Activated naive CD8-positive, alpha-beta T cell (primary cell): Measurements from ENCODE around the gene FMNL2.

Experiments
- H3K27ac Mint-ChIP-seq: one replicate; pipeline ENCODE4 v1.8.0; 2021; ENCODE audit warnings: mixed read lengths
- H3K27me3 Mint-ChIP-seq: one replicate; pipeline ENCODE4 v1.8.0; 2021; ENCODE audit warnings: mixed read lengths
- H3K36me3 Mint-ChIP-seq: one replicate; pipeline ENCODE4 v1.8.0; 2021; ENCODE audit warnings: mixed read lengths
- H3K4me1 Mint-ChIP-seq: one replicate; pipeline ENCODE4 v1.8.0; 2021; ENCODE audit warnings: low read depth, mixed read lengths
- H3K4me3 Mint-ChIP-seq: one replicate; pipeline ENCODE4 v1.8.0; 2021; ENCODE audit warnings: mild to moderate bottlenecking, mixed read lengths
- H3K9me3 Mint-ChIP-seq: one replicate; pipeline ENCODE4 v1.8.0; 2021; ENCODE audit warnings: low read depth, mixed read lengths

The FMNL2 gene

DNA sequence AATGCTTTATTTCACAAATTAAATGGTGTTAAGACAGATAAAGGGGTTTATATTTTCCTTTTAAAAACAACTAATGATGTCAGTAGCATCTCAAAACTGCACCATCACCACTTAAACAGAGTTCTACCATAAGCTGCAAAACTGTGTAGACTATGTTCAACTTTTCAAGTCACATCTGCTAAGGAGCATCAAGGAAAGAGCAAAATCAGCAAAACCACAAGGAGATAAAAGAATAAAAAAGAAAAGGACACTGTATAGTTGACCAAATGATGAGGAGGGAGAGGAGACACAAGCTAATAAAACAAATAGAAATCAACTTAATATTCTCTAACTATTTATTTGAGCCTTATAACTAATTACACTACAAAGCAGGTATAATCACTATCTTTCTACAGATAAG lies 348.4 kb downstream of the FMNL2 start:
- peaks cover 11% of the 10 kb centered on the region for H3K36me3 Mint-ChIP-seq
- H3K4me3 Mint-ChIP-seq, result no peak overlapping the region
- no peaks in the 10 kb centered on the region for H3K27me3 Mint-ChIP-seq

GRCh38 chr2:152686321-152686720 lies 351.3 kb downstream of the FMNL2 start:
- Mint-ChIP-seq H3K9me3 (no peaks in the 10 kb centered on the region), H3K27ac (peak overlapping the region; percentile 5), H3K27me3 (no peaks in the 10 kb centered on the region), H3K36me3 (peaks cover 11% of the 10 kb centered on the region), H3K4me3 (no peak overlapping the region), H3K4me1 (peaks cover 36% of the 10 kb centered on the region)

More for the DNA sequence above, 348.4 kb downstream of the FMNL2 start:
- peaks cover 33% of the 10 kb centered on the region for H3K4me1 Mint-ChIP-seq
- H3K9me3 Mint-ChIP-seq, result no peaks in the 10 kb centered on the region
- peak overlapping the region; percentile 22 for H3K27ac Mint-ChIP-seq

DNA sequence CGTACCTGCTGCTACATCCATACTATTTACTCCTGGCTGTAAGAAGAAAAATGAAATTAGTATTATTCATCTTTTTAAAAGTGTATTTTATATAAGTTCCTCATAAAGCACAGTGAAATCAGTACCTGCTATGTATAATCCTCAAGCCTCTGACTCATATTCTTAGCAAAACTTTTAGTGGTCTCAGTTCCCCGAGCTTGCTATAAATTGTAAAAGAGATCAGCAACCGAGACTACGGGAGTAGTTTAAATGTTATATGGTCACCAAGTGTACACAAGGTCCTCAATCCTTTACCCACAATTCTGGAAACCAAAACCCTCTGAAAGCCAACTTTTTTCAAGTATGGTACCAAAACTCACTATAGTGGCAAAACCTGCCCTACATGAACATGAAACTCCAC lies 358.1 kb downstream of the FMNL2 start:
- Mint-ChIP-seq H3K9me3 (no peaks in the 10 kb centered on the region), H3K4me3 (no peak overlapping the region), H3K36me3 (peaks cover 12% of the 10 kb centered on the region), H3K27ac (no peak overlapping the region), H3K27me3 (no peaks in the 10 kb centered on the region), H3K4me1 (peaks cover 50% of the 10 kb centered on the region)

DNA sequence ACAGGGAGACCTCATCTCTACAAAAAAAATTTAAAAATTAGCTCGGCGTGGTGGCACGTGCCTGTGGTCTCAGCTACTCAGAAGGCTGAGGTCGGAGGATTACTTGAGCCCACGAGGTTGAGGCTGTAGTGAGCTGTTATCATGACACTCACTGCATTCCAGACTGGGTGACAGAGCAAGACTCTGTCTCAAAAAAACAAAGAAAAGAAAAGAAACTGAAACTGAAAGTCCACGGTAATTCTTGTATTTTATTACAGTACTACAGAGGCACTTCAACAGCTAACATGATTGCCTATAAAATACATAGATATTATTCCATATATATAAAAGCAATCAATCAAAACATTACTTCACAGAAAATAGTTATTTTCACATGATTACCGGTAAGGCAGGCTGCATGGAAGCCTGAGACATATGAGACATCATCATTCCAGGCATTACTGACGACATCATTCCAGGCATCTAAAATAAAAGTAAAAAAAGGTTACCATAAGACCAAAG lies 359.2 kb downstream of the FMNL2 start:
- H3K27me3 Mint-ChIP-seq, result no peaks in the 10 kb centered on the region
- peaks cover 60% of the 10 kb centered on the region for H3K4me1 Mint-ChIP-seq
- peak overlapping the region; percentile 59 for H3K4me3 Mint-ChIP-seq
- peak overlapping the region; percentile 82 for H3K27ac Mint-ChIP-seq
- H3K36me3 Mint-ChIP-seq, result peaks cover 12% of the 10 kb centered on the region
- no peaks in the 10 kb centered on the region for H3K9me3 Mint-ChIP-seq

- H3K4me3 Mint-ChIP-seq, result peak overlapping the region; percentile 32
- H3K27ac Mint-ChIP-seq, result peak overlapping the region; percentile 1
- H3K4me1 Mint-ChIP-seq, result peaks cover 65% of the 10 kb centered on the region
- H3K36me3 Mint-ChIP-seq, result peaks cover 10% of the 10 kb centered on the region
- no peaks in the 10 kb centered on the region for H3K27me3 Mint-ChIP-seq
- no peaks in the 10 kb centered on the region for H3K9me3 Mint-ChIP-seq
Measured at GRCh38 chr2:152695763-152696162, 360.8 kb downstream of the FMNL2 start.

DNA sequence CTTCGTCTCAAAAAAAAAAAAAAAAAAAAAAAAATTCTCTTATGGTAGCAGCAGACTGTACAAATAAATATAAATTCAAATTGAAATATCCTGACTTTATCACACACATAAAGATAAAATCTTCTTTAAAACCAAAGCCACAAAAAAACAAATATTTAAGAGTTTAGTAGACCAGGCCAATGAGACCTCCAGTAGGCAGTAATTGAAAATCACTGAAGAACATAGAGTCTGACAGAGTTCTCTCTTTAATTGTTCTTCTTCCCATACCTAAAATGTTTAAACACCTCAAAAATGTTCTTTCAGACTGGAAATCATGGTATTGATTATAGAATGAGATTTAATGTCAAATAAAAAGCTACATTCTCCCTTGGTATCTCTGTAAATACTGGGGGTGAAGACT lies 361.5 kb downstream of the FMNL2 start:
- Mint-ChIP-seq H3K4me1 (peaks cover 64% of the 10 kb centered on the region), H3K27me3 (no peaks in the 10 kb centered on the region), H3K36me3 (peaks cover 12% of the 10 kb centered on the region), H3K27ac (no peak overlapping the region), H3K9me3 (no peaks in the 10 kb centered on the region), H3K4me3 (no peak overlapping the region)
